HEK293 (cell line): ENCODE results near the gene TMEM203.

Experiments
- BCL11B ChIP-seq: fragments of 450-650 bp; formaldehyde crosslinking; IDR thresholded peaks from 2 replicates; pipeline ENCODE4 v1.5.1; 2016; ENCODE audit warnings: low read depth, missing biosample characterization, missing genetic modification characterization
- KLF9 ChIP-seq: fragments of 450-650 bp; formaldehyde crosslinking; IDR thresholded peaks from 2 replicates; pipeline ENCODE4 v1.5.1; 2016; ENCODE audit warnings: missing biosample characterization, missing genetic modification characterization, low read depth
- RBAK ChIP-seq: fragments of 450-650 bp; formaldehyde crosslinking; IDR thresholded peaks from 2 replicates; pipeline ENCODE4 v1.5.1; 2016; ENCODE audit warnings: missing biosample characterization, missing genetic modification characterization
- REST ChIP-seq: fragments of 450-650 bp; formaldehyde crosslinking; IDR thresholded peaks from 2 replicates; pipeline ENCODE4 v1.5.1; 2016; ENCODE audit warnings: missing biosample characterization, missing genetic modification characterization
- TCF7L2 ChIP-seq: IDR thresholded peaks from 2 replicates; pipeline ENCODE4 v1.6.1; 2011; ENCODE audit warnings: low read depth, mild to moderate bottlenecking, inconsistent platforms, low read length, moderate library complexity, borderline replicate concordance
- ZBTB11 ChIP-seq: fragments of 450-650 bp; formaldehyde crosslinking; conservative IDR thresholded peaks from 2 replicates; pipeline ENCODE4 v1.5.1; 2016; ENCODE audit warnings: low read depth, missing biosample characterization, missing genetic modification characterization
- ZNF239 ChIP-seq: fragments of 450-650 bp; formaldehyde crosslinking; IDR thresholded peaks from 2 replicates; pipeline ENCODE4 v1.5.1; 2016; ENCODE audit warnings: missing biosample characterization, missing genetic modification characterization
- ZNF341 ChIP-seq: fragments of 450-650 bp; formaldehyde crosslinking; IDR thresholded peaks from 2 replicates; pipeline ENCODE4; 2016; ENCODE audit warnings: low read depth, missing biosample characterization, missing genetic modification characterization
- ZNF350 ChIP-seq: fragments of 450-650 bp; formaldehyde crosslinking; IDR thresholded peaks from 2 replicates; pipeline ENCODE4 v1.5.0; 2017; ENCODE audit warnings: missing biosample characterization, mild to moderate bottlenecking, missing genetic modification characterization
- ZNF488 ChIP-seq: fragments of 450-650 bp; formaldehyde crosslinking; IDR thresholded peaks from 2 replicates; pipeline ENCODE4 v1.5.1; 2016; ENCODE audit warnings: missing biosample characterization, missing genetic modification characterization
- ZNF791 ChIP-seq: fragments of 450-650 bp; formaldehyde crosslinking; IDR thresholded peaks from 2 replicates; pipeline ENCODE4 v1.5.1; 2016; ENCODE audit warnings: missing biosample characterization, missing genetic modification characterization
- ZSCAN4 ChIP-seq: fragments of 450-650 bp; formaldehyde crosslinking; IDR thresholded peaks from 2 replicates; pipeline ENCODE4 v1.5.1; 2017; ENCODE audit warnings: missing biosample characterization, missing genetic modification characterization
- TF ChIP-seq, protein P1 (sequence below): fragments of 450-650 bp; formaldehyde crosslinking; IDR thresholded peaks from 2 replicates; pipeline ENCODE4 v1.5.1; 2016; ENCODE audit warnings: missing biosample characterization, missing genetic modification characterization
- TF ChIP-seq, protein P2 (sequence below): fragments of 450-650 bp; formaldehyde crosslinking; IDR thresholded peaks from 2 replicates; pipeline ENCODE4 v1.5.1; 2016; ENCODE audit warnings: missing biosample characterization, missing genetic modification characterization, low read depth

- TF ChIP-seq ZNF239 (no peak; the same call in 1 of the 2 replicates), TCF7L2 (no peak), KLF9 (tag by site-specific recombination) (peak; percentile 68), ZSCAN4 (no peak), ZNF350 (tag by site-specific recombination) (no peak), ZNF488 (tag by site-specific recombination) (no peak), RBAK (no peak), ZNF341 (tag by site-specific recombination) (no peak), ZBTB11 (tag by site-specific recombination) (no peak), REST (tag by site-specific recombination) (no peak), ZNF791 (tag by site-specific recombination) (no peak), BCL11B (no peak)
- TF ChIP-seq, protein P1, sequence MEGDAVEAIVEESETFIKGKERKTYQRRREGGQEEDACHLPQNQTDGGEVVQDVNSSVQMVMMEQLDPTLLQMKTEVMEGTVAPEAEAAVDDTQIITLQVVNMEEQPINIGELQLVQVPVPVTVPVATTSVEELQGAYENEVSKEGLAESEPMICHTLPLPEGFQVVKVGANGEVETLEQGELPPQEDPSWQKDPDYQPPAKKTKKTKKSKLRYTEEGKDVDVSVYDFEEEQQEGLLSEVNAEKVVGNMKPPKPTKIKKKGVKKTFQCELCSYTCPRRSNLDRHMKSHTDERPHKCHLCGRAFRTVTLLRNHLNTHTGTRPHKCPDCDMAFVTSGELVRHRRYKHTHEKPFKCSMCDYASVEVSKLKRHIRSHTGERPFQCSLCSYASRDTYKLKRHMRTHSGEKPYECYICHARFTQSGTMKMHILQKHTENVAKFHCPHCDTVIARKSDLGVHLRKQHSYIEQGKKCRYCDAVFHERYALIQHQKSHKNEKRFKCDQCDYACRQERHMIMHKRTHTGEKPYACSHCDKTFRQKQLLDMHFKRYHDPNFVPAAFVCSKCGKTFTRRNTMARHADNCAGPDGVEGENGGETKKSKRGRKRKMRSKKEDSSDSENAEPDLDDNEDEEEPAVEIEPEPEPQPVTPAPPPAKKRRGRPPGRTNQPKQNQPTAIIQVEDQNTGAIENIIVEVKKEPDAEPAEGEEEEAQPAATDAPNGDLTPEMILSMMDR (tag by site-specific recombination), result no peak
- TF ChIP-seq, protein P2, sequence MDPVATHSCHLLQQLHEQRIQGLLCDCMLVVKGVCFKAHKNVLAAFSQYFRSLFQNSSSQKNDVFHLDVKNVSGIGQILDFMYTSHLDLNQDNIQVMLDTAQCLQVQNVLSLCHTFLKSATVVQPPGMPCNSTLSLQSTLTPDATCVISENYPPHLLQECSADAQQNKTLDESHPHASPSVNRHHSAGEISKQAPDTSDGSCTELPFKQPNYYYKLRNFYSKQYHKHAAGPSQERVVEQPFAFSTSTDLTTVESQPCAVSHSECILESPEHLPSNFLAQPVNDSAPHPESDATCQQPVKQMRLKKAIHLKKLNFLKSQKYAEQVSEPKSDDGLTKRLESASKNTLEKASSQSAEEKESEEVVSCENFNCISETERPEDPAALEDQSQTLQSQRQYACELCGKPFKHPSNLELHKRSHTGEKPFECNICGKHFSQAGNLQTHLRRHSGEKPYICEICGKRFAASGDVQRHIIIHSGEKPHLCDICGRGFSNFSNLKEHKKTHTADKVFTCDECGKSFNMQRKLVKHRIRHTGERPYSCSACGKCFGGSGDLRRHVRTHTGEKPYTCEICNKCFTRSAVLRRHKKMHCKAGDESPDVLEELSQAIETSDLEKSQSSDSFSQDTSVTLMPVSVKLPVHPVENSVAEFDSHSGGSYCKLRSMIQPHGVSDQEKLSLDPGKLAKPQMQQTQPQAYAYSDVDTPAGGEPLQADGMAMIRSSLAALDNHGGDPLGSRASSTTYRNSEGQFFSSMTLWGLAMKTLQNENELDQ (tag by site-specific recombination), result no peak
These were observed 37.1 kb upstream of the TMEM203 start for GRCh38 chr9:137242269-137243203.
